GM19324 (cell line): ENCODE results near the gene KPNA5.
"Not testable (repeated sequence)": the region's sequence is repeated elsewhere in the genome, so short reads cannot be mapped to it uniquely, and the experiment has no call there.

Source experiments
- ATAC-seq: cut with Tn5 transposase; IDR thresholded peaks from one replicate; pipeline ENCODE4 v1.9.1; 2021; ENCODE audit warnings: mild to moderate bottlenecking, moderate library complexity; ENCODE audit not compliant: unreplicated experiment, low FRiP score

The KPNA5 gene

DNA sequence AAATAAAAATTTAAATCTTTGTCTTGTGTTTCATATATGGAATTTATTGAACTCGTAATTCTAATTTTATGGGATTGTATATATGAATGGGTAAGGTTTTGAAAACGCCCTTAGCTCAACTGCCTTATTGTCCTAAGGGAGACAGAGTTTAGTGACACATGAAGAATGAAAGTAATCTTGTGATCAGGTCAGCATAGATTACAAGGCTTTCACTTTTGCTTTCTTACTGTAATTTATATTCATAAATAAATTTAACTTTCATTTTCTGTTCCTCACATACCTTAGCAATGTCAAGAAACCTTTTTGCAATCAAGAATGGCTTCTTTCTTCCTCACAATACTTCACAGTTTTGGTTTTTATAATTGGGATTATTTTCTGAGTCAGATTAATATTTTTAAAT is 14.4 kb downstream of the KPNA5 start:
- ATAC-seq: peak; percentile 86

DNA sequence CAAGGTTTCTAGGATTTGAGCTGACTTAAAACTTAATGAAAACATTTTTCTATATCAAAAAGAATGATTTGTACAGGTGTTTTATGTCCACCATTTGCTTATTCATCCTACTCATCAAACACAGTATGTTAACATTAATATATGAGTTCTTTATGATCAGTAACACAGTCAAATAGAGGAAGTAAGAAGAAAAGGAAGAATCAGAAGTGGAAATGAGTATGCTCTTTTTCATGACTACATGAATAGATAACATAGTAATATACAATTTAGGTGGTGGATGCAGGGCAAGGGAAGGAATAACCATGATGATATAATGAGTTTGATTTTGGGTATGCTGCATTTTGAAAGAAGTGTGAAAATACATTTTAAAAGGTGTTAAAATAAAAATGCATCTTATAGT is 16.5 kb downstream of the KPNA5 start:
- ATAC-seq: no peak

DNA sequence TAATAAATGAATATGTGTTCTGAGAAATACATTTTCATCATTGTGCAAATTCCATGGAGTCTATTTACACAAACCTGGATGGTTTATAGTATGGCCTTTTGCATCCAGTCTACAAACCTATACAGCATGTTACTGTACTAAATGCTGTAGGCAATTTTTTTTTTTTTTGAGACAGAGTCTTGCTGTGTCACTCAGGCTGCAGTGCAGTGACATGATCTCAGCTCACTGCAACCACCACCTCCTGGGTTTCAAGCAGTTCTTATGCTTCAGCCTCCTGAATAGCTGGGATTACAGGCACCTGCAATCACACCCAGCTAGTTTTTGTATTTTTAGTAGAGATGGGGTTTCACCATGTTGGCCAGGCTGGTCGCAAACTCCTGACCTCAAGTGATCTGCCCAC is 22.9 kb downstream of the KPNA5 start:
- not testable (repeated sequence) for ATAC-seq

DNA sequence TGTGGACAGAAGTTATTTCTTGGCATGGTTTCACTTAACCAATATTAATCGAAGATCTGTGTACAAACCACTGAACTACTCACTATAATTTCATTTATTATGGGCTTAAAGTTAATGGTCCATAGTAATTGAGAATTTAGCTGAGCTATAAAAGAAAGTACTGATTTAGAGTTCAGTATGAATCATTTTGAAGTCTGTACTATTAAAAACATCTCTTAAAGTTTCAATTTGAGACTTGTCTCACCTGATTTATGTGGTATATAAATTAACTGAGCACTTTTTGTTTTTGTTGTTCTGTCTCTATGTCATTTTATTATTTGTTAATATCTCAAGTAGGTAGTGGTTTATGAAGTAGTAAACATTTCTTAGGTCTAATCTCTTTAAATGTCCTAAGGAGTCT is 24.9 kb downstream of the KPNA5 start:
- ATAC-seq: no peak

DNA sequence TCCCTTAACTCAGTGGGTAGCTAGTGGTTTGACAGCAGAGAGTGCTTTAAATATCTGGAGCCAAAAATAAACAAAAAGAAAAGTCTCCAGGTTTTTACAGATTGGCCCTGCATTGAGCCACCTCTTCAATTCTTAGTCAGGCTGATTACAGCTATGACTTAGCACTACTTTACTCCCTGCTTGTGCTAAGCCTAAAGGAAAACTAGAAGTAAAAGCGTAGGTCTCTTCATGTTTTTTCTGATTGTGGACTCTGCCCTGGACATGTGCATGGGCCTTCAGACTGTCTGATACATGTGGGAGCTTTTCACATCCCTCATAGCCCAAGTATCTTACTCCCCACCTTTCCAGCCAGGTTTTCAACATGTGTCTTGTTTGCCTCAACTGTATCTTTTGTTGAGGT is 33.3 kb downstream of the KPNA5 start:
- ATAC-seq: no peak

DNA sequence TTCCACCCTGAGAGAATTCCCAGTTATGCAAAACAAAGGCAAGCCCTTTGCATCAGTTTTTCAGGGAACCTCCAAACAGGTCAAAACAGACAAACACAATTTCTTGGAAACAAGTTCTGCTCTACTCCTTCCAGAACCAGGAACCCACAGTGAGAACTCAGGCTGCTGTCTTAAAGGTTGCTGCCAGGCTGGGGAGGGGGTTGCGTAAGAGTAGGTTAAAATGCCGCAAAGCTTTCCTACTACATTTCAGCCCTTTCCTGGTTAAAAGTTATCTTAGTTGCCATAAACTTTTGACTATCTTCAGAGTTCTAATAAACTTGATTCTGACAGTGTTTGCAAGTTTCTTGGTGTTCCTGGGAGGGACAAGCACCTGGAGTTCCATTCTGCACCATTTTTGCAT is 33.8 kb downstream of the KPNA5 start:
- ATAC-seq: no peak

DNA sequence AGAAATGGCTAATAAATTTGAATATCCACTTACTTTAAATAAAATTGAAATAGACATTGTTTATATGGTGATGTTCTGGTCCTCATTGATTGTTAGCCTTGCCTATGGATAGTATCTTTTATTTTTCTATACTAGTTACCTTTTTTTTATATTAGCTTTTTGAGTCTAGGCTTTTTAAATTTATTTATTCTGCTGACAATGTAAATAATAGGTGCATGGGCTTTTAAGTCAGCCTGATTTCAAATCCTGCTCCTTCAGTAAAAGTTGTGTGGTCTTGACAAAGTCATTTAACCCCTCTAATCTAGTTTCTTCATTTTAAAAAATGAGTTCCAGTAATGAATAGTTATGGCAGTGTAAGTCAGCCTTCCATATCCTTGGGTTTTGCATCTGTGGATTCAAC is 45.9 kb downstream of the KPNA5 start:
- no peak for ATAC-seq

DNA sequence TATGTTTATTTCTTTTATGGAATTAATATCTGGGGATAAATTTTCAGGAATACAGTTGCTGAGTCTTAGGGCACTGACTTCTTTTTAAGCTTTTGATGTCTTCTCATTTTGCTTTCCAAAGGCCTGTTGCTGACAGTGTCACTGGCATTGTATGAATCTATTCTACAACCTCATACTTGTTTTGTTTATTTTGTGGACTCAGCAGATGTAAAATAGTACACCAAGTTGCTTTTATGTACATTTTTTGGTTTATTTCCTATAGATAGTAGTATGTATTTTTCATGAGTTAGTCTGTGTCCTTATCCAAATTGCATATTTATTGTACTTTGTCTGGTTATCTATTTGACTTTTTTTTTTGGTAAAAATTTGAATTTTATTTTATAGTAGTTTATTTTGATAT is 49.5 kb downstream of the KPNA5 start:
- no peak for ATAC-seq

DNA sequence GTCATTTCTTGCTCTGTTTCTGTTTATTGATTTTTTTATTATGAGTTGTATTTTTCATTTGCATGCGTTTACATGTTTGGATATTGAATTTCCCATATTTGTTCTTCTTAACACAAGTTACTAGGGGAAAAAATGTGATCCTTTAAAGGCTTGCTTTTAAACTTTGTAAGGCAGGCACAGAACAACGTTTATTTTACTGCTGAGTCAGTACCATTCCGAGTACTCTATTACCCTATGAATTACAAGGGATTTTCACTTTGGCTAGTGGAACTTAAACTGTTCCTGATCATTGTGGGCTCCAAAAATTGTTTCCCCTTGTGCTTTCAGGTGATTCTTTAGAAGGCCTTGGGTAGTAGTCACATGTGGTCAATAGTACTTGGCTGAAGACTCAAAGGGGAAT is 56.0 kb downstream of the KPNA5 start:
- no peak for ATAC-seq

DNA sequence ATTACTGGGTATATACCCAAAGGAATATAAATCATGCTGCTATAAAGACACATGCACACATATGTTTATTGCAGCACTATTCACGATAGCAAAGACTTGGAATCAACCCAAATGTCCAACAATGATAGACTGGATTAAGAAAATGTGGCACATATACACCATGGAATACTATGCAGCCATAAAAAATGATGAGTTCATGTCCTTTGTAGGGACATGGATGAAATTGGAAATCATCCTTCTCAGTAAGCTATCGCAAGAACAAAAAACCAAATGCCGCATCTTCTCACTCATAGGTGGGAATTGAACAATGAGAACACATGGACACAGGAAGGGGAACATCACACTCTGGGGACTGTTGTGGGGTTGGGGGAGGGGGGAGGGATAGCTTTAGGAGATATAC is 59.5 kb downstream of the KPNA5 start:
- not testable (repeated sequence) for ATAC-seq

DNA sequence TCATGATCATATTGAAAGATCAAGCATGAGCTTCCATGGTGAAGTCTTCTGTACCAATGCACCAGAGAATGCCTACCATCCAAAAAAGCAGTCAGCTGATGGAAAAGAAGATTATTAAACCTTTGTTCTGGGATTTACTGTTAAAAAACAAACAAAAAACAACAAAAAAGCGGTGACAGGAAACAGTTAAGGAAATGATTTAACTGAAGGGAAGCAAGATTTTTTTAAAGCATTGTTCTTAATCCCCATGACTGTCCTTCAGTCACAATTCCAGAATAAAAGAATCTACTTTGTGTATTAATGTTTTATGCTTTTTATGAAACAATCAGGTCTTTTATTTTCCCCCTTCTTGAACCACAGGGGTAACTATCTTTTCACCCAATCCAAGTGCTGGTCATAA is 60.6 kb downstream of the KPNA5 start:
- ATAC-seq: no peak

DNA sequence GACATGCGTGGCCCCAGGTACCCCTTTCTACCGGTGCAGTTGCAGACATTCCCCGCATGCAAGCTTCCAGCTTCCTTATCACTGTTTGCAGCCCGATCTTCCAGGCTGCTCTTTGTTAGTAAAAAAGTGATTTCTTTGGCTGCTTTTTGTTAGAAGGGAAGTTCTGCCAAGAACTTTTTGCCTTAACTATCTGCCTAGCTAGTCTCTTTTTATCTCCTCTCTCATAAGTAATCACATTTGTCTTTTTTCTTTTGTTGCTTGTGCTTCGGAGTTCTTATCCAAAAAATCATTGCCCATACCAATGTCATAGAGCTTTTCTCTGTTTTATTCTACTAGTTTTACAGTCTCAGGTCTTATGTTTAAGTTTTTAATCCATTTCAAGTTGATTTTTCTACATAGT is 64.2 kb downstream of the KPNA5 start:
- ATAC-seq: no peak

DNA sequence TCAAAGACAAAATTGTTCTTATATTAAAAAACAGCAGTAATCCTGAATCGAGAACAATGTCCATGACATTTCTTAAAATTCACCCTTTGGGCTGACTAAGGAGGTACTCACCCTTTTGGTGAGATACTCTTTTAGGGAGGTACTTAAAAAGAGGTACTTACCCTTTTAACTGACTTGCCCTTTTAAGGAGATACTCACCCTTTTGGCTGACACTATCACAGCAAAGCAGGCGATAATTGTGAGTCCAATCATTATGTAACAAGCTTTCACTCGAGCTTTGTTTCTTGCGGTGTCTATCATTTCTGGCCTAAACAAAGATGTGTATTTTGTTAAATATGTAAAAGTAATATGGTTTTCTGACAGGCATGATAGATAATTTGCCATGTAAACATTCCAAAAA is 80.8 kb downstream of the KPNA5 start:
- ATAC-seq: no peak

DNA sequence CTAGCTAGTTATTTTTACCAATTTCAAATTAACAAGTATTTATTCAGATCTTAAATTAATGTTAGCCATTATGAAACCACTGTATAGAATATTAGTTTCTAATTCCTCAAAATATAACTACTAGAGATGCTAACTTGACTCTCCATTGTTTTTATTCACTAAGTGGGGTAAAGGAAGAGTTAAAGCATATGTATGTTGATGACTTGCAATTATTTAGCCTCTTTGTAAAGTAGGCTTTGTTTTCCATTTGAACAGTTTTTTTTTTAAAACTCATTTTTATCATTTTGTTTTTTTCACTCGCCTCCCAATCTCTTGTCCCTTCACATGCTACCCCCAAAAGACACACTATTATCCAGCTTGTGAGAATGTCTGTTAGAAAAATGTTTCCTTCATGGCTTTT is 81.2 kb downstream of the KPNA5 start:
- no peak for ATAC-seq

DNA sequence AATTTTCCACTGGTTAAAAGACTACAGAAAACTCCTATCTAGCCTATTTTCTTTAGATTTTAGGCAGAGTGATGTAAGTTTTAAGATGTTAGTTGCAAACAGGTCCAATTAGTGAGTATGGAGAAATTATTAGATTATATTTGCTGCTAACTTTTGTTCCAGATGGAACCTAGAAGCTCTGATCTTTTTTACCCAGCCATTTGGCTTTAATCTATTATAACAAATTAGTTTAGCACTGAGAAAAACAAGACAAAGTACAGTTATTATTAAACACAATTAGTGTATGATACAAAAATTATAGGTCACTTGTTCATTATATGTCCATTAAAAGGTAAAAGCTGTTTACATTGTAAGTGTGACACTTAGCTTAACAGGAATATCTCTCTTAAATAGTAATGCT is 82.0 kb downstream of the KPNA5 start:
- no peak for ATAC-seq

DNA sequence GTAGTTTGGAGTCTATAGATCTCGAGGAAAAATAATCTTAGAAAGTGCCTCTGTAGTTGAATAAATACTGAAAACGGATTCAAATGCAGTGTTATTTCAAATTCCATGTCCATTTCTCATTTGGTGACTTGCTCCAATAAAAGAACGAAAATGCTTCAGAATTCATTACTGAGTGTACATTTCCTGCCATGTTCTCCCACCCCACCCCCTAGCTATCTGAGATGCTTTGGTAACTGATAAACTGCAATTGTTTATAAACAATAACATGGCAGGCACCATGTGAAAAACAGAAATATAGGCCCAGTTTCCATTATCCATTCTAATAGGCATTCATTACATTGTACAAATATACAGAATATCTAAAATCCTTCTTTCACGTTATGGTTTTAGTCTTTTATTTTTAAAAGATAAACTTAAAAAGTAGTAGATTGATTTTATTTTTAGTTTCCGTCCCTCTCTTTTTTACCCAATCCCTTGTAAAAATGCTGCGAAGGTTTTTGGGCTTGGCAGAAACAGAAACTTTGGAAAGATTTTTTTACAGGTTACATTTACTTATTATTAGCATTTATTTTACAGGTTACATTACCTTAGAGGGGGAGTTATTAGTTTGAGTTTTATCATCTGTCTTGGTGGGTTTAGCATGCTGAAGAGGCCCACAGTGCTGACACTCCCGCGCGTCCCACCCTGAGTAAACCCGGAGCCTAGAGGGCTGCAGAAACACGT is 83.1 kb downstream of the KPNA5 start:
- ATAC-seq: no peak

DNA sequence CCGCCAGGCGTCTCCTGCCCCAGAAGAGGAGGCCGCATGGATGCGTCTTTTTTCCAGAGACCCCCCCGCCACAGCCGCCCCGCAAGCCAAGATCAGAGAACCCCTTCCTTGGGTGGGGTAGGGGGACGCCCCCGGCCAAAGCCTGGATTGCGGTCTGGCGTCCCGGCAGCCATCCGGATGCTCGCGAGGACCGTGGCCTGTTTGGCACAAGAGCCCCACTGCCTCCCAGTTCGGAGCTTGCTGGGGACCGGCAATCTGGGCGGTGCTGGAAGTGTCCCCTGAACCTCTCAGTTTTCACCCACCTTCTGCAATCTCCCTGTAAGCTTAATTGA is 83.6 kb downstream of the KPNA5 start:
- ATAC-seq: no peak

DNA sequence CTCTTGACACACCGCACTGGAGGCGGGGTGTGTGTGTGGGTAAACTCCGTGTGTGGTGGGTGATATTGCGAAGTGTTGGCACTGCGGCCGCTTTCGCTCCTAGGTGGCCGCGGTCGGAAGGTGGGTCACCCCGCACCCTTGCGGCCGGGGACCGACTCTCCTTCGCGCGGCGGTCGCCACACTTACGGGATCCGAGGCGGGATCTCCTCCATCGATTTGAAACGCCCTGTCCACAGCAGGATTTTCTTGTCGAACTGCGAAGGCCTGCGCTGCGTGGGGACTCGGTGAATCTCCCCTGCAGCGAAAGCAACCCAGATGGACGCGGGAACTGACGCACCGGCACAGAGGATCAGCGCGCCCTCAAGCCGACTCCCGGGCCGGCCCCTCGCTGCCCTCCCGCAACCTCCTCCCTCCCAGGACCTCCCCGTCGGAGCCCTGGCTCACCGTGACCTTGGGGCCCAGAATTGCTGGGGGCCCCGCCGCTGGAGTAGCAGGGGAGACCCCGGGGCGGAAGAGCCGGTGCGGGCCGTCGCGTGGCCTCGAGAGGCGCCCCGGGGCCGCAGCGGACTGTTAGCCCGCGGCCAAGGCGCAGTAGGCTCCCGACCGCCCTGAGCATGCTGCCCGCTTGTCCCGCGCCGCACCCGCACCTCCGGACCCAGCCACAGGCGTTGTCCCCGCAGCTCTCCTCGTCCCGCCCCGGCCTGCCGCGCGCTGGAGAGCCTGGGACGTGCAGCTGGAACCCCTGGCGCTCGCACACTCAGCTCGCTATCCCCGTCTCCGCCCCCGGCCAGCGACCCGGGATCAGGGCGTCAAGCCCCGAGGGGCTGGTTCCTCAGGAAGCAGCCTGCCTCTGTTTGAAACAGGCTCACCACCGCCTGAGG is 84.2 kb downstream of the KPNA5 start, which contains the start of gene FAM162B:
TSS of gene FAM162B (minus strand) at position 759 of the 881 bp plus-strand sequence. CDS start at position 616, 143 bp downstream.
- ATAC-seq: no peak

DNA sequence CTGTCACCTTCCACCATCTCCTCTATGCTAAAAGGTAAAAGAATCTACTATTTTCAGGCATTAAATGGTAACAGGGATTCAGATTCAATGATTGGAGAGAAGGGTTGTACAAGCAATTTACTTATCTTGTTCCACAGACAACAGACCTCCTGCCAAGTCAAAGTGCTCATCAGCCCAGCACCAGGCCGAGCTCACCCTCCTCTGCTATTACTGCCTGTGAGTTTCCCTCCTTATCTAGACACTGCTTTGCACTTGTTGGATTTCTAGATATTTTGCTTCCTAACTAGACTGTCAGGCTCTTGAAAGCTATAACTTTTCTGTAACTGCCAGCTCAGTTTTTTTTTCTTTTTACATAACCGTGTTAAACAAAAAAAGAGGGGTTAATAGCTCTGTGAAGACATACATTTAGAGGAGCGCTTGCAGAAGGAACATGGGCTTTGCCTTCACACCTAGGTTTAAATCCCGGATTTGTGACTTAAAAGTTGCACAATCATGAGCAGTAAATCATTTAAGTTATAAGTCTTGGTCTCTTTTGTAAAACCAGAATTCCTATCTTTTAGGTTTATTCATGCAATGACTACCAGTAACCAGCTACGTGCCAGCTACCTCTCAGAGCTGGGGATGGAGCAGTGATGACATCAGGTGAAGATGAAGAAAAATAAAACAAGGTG is 85.6 kb downstream of the KPNA5 start:
- ATAC-seq: no peak

DNA sequence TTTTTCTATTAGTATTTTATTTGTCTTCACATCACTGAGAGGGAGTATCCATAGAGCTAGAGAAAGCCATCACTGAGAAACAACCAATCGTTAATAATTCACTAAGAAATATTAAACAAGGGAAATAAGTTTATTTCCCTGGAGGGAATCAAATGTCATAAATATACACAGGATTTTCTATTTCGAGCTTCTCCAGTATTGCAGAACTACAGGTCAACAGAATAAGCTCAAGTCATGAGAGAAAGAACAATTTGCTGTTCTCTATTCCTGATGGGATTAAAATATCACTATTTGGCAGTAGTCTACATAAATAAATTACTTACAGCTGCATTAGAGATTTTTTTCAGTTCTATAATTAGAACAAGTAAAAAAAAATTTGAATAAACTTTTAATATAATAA is 86.7 kb downstream of the KPNA5 start:
- no peak for ATAC-seq

DNA sequence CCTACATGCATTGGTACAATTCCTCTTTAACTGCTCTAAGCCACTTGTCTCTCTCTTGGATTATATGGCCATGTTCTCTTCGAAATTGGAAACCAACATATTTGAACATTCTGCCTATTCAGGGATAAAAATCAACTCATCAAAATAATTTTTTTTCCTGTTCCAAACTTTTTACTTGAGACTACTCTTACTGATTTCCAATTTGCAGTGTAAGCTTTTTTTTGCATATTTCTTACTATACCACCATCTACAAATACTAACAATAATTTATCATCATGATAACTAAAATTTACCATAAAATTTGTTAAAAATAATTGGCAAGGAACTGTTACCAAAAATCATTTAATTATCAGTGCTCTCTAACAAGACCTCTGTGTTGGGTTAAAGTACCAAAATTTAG is 91.4 kb downstream of the KPNA5 start:
- ATAC-seq: no peak
